Fibroblast of pulmonary artery (primary cell): ENCODE data around the gene AFF3.

ENCODE experiments used
- DNase-seq: peaks from one replicate; pipeline ENCODE4 v3.0.0-alpha.2; 2010; ENCODE audit warnings: low read depth
- H3K4me3 ChIP-seq: replicated peaks from 2 replicates; pipeline ENCODE4 v1.5.1; 2011; ENCODE audit warnings: low read depth, mild to moderate bottlenecking, control low read depth, low read length, moderate library complexity
- CTCF ChIP-seq: IDR thresholded peaks from 2 replicates; pipeline ENCODE4 v1.5.1; 2011; ENCODE audit warnings: mild to moderate bottlenecking, control low read depth, low read length, inconsistent platforms; ENCODE audit errors: missing control alignments

Gene AFF3

GRCh38 chr2:99821984-99822383, 320.4 kb downstream of the AFF3 start:
- no peak for TF ChIP-seq CTCF
- DNase-seq, result no peak
- no peak overlapping the region for H3K4me3 ChIP-seq

GRCh38 chr2:99821572-99821971, 320.8 kb downstream of the AFF3 start:
- peak; percentile 51 for DNase-seq
- TF ChIP-seq CTCF, result no peak
- no peak overlapping the region for H3K4me3 ChIP-seq

- DNase-seq, result no peak
- no peak for TF ChIP-seq CTCF
- H3K4me3 ChIP-seq, result no peak overlapping the region
These were observed 321.4 kb downstream of the AFF3 start for GRCh38 chr2:99821039-99821438.

- H3K4me3 ChIP-seq, result no peak overlapping the region
- peak; percentile 3 for TF ChIP-seq CTCF
- DNase-seq, result peak; percentile 12
These were observed 322.6 kb downstream of the AFF3 start for GRCh38 chr2:99819766-99820165.

- H3K4me3 ChIP-seq, result no peak overlapping the region
- peak; percentile 53 for DNase-seq
- TF ChIP-seq CTCF, result peak; percentile 29
These were observed 323.5 kb downstream of the AFF3 start for GRCh38 chr2:99818842-99819241.

GRCh38 chr2:99816908-99817307, 325.5 kb downstream of the AFF3 start:
- no peak overlapping the region for H3K4me3 ChIP-seq
- no peak for TF ChIP-seq CTCF
- DNase-seq, result no peak

GRCh38 chr2:99812426-99812825, 330.0 kb downstream of the AFF3 start:
- TF ChIP-seq CTCF, result no peak
- no peak for DNase-seq
- no peak overlapping the region for H3K4me3 ChIP-seq
